Measurements from ENCODE around the gene MAN1C1.
"Not testable (repeated sequence)": the region's sequence is repeated elsewhere in the genome, so short reads cannot be mapped to it uniquely, and the experiment has no call there.

MAN1C1 gene

DNA sequence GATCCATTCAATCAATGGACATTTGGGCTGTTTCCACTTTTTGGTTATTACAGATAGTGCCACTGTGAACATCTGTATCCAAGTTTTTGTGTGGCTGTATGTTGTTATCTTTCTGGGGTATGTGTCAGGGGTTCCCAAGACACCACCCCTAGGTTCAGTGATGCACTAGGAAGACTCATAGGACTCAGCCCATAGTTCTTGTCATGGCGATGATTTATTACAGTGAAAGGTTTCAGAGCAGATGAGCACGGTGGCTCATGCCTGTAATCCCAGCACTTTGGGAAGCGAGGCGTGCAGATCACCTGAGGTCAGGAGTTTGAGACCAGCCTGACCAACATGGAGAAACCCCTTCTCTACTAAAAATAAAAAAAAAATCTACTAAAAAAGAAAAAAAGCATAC lies 64.1 kb downstream of the MAN1C1 start:
- no peak for DNase-seq (ENCODE audit: low spot score)

DNA sequence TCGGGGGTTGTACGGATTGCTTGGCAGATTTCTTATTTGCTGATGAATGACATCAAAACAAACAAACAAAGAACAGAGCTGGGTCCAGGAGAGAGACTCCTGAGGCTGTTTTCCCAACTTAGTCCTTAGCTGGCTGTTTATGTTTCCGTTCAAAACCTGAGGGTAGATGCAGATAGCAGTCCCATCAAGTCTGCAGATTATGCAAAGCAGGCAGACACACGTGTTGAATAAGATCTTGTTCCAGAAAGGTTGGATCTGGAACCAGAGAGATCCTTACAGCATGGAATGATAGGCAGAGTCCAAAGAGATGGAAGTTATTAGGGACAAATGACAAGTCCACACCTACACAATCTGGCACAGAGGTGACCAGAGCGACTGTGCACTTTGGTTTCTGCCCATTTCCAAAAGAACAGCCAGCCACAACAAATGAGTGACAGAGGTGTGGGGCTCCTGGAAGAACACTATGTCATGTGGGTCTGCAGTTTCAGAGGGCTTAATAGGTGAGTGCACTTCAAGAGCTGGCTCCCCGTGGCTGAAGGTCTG lies 65.5 kb downstream of the MAN1C1 start:
- DNase-seq (ENCODE audit: low spot score), result no peak

DNA sequence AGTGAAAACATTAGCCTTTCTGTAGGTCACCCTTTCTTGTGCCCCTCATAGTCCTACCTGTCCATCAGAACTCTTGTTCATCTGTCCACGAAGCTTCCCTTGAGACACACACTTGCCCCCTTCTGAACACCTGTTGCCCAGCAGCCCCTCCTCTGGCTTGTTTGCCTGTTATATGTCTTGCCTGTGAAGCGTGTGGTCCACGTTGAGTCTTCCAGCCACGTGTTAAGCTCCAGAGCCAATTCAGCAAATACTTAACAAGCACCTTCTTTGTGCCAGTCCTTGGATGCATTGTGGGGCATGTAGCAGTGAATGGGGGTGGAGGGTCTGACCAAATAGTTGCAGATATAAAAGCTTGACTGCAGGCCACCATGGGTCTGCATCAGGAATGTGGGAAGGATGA lies 66.6 kb downstream of the MAN1C1 start:
- no peak for DNase-seq (ENCODE audit: low spot score)

DNA sequence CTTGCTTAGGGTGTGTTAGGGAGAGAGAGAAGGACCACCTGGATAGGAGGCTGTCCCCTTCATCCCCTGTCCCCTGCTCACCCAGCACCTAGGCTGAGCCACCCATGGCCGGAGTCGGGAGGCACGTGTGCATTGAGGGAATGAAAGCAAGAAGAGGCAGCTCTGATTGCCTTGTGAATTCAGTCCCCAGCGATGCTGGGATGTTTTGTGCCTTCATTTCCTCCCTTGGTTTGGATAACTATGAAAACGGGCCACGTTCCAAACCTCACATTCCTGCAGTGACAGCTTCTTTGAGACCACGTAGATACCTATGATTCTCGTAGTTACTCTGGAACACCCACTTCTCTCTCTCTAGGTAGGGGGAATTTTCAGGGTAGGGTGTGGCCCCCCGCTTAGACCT lies 67.1 kb downstream of the MAN1C1 start:
- no peak for DNase-seq (ENCODE audit: low spot score)

DNA sequence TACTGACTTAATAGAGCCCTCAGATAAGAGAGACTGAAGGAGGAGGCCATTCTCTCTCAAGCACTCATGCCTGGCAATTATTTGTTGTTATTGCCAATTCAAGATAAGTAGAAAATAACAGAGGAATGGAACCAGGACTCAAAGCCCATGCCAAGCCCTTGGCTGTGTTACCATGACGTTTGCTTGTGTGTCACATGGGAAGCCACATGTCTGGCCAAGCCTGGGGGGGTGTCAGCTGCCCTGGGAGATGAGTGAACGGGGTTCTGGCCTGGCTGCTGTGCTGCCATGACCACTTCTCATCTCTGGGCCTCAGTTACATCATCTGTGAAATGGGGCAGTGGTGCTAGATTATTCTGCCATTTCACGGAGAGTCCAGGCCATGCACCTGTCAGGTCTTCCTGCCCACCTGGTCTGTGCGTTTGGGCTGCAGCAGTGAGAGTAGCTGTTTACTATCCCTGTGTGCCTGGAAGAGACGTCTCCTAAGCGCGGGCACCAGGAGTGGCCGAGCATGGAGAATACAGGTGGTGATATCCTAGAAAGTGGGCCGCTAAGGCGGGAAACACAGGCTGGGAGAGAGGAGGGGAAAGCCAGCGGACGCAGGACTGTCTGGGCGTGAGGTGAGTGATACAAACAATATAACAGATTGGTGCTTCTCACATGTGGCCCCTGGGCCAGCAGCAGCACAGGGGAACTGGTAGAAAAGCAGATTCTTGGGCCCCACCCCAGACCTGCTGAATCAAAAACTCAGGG lies 67.8 kb downstream of the MAN1C1 start:
- DNase-seq (ENCODE audit: low spot score), result no peak

DNA sequence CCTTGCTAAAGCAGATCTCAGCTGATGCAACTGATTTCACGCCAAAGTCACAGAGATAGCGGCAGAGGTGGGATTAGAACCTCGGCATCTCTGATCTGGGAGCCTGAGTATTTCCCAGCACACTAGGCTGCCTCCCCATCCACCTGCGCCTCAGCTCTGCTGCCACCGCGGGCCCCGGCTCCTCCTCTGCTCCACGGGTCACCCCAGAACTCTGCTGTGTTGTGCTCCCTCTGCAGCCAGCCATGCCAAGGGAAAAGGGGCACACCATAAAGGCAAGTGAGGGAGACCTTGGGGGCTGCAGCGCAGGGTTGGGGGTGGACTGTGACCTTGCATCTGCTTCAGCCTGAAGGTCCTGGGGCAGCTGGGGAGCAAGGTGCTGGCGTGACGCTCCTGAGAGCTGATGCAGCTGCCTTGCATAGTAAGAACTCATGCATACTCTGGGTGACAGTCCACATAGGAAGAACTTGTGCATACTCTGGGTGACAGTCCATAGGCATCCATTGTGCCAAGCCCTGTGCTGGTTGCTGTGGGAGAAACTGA lies 68.7 kb downstream of the MAN1C1 start:
- DNase-seq (ENCODE audit: low spot score), result no peak

DNA sequence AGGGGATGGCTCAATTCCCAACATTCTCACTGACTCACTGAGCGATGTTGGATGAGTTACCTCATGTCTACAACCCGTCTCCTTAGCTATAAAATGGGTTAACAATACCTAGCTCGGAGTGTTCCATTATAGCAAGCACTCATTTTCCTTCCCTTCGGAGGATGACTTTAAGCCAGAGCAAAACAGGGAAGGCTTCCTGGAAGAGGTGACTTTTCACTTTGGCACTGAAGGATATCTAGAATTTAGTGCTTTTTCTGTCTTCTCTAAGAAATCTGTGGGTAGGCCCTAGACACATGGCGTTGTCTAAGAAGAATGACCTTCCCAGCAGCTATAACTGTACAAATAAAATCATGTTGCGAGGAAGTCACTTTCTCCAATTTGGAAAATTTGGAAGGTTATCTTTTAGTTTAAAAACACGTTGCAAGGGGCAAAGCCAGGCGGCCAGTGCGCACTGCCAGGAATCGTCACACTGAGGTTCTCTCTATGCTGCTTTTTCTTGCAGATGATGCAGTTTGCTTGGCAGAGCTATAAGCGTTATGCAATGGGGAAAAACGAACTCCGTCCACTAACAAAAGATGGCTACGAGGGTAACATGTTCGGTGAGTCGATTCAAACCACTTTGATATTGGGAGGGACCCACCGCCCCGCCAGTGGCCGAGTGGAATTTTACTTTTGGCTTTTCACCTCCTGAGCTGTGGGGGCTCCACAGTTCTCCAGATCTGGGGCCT lies 69.5 kb downstream of the MAN1C1 start:
- DNase-seq (ENCODE audit: low spot score), result no peak

DNA sequence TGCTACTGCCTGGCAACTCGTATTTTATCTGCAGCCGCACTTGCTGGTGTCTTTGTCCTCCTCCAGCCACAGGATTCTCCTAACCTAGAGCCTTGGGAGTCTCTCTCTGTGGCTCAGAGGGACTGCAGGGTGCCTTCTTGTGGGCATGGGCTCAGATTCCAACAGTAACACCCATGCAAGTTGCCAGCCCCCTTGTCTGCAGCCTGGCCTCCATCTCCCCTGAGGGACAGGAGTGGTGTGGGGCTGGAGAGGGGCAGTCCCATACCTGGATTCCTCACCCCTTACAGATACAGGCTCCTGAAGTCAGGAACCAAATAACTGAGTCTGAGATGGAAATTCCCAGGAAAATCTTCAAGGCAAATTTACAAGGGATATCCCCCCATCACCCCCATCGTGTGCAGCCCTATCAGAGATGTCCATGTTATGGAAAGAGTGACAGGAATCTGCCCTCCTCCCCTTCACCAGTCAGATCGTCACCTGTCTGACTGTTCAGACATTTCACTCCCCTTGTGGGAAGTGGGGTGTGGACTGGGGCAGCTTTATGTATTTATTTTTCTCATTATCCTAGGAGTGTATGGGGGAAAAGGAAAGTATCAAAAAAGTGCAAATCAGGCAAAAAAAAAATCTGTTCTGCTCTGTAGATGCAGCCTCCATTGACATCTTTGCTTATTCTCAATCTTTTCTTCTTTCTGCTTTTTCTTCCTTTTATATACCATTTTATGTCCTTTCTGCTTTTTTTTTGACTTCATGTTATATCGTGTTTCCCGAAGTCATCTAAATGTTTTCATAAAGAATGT lies 70.8 kb downstream of the MAN1C1 start:
- DNase-seq (ENCODE audit: low spot score), result no peak

DNA sequence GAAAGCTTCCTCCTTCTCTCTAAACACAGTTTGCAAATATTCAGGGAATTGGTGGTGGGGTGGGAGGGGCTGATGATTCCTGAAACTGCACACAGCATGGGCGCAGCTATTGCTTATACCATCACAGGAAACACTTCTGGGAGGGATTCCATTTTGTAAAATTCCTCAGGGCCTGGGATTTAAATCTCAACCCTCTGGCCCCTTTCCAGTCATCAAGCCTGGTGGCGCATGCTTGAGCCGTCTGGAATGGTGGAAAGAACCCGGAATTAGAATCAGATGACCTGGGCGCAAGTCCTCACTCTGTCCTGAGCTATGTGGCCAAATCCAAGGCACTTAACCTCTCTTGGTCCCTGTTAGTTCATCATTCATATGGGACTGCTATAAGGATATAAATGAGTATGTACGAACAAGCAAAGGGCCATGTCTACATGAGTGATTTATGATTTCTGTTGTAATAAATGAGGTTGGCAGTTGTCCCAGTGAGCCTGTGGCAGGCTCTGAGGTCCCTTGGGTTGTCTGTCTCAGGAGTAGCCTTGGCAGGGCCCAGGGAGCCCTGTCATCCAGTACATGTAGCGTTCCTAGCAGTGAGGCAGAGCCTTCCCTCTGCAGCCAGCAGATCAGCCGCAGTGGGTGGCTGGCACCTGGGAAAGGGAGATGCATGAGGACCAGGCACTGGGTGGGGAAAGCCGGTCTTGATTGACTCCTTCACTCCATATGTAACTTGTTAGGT lies 72.0 kb downstream of the MAN1C1 start:
- DNase-seq (ENCODE audit: low spot score), result no peak

DNA sequence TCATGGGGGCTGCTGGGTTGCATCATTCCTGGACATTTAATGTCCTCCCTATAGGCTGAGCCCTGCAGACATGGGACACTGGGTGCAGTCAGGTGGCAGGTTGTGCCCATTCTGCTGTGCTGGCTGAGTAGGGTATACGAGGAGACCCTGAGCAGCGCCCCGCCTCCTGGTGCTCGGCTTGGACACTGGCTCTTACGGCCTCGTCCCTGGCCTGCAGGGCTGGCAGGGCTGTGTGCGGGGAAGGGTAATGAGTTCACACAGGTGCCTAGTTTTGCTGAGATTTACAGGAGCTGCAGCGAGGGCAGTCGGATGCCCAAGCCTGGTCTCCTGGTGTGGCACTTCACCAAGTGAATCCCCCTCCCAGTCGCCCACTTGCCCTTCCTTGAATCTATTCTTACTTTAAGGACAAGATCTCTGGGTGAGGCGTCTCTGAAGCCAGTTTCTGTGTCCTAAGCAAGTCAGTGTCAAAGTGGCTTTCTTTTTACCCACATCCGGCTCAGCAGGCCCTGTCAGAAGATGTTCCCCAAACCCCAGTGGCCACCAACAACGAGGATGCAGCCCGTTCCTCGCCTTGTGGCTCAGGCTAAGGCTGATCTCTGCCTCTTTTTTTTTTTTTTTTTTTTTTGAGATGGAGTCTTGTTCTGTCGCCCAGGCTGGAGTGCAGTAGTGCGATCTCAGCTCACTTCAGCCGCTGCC lies 73.2 kb downstream of the MAN1C1 start:
- no peak for DNase-seq (ENCODE audit: low spot score)

DNA sequence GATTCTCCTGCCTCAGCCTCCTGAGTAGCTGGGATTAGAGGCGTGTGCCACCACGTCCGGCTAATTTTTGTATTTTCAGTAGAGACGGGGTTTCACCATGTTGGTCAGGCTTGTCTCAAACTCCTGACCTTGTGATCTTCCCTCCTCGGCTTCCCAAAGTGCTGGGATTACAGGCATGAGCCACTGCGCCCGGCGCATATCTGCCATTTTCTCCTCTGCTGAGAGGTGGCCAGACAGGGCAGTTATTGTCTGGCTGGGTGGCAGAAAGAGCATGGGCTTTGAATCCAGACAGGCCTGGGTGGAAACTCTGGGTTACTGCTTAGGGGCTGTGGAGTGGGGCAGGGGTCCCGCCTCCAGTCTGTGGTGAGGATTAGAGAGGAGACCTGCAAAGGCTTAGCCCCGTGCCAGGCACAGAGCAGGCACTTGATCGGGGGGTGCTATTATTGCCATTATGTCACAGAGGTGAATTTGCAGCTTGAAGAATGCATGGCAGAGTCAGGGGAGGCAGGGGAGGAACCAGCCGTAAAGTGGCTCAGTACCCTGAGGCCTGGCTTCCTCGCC lies 73.9 kb downstream of the MAN1C1 start:
- no peak for DNase-seq (ENCODE audit: low spot score)

DNA sequence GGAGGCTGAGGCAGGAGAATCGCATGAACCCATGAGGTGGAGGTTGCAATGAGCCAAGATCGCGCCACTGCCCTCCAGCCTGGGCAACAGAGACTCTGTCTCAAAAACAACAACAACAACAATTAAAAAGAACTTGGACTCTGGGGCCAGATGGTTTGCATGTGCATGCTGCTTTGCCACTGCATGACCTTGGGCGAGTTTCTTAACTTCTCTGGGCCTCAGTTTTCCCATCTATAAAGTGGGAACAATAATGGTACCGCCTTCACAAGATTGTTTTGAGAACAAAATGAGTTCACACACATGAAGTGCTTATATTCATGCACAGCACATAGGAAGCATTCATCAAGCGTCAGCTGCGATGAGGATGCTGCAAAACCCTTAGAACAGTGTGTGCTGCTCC lies 74.6 kb downstream of the MAN1C1 start:
- DNase-seq (ENCODE audit: low spot score), result no peak

DNA sequence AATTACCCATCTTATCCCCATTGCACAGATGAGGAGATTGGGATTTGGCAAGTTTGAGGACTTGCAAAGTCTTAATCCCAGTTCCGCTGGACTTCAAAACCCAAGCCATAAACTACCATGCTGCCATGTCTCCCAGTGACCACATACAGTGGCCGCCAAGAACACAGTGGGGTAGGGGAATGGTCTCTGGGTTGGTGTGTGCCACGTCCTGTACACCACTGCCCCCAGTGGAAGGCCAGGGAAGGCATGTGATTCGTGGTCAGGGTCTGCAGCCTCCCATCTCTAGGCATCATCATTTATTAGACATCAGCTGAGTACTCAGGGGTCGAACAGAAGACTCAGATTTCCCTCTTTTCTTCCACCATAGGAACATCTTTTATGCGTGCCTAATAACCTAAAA lies 76.0 kb downstream of the MAN1C1 start:
- DNase-seq (ENCODE audit: low spot score), result no peak

DNA sequence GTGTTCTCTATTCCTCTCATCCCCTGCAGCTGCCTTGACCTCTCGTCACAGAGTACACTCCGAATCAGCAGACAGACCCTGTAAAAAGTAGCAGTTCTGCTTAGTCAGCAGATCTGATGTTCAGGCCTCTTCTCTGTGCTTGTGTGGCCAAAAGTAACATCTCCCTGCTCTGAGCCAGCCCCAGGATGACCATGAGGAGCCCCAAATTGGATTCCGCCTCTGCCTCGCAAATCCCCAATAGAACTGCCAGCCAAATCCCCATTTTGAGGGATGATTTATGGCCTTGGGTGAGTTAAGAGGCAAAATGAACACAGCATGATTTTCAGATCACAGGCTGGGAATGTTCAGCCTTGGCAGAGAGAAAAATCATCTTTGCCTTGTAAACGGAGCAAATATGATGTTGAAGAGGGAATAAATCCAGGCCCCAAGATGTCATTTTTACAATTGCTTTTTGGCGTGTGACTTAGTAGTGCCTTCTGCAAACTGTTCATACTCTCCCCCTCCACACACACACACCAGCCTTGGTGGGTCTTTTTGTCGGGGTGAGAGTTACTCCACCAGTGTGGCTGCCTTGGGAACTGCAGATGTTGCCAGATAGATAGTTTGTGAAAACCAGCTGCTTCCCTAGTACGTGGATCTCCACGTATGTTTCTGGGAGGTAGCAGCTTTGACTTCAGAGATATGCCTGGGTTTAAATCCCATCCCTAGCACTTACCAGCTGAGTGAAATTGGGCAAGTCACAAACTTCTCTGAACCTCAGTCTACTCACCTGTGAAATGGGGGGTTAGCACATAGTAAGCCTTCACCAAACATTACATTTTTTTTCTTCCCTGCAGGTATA lies 77.8 kb downstream of the MAN1C1 start:
- no peak for DNase-seq (ENCODE audit: low spot score)

DNA sequence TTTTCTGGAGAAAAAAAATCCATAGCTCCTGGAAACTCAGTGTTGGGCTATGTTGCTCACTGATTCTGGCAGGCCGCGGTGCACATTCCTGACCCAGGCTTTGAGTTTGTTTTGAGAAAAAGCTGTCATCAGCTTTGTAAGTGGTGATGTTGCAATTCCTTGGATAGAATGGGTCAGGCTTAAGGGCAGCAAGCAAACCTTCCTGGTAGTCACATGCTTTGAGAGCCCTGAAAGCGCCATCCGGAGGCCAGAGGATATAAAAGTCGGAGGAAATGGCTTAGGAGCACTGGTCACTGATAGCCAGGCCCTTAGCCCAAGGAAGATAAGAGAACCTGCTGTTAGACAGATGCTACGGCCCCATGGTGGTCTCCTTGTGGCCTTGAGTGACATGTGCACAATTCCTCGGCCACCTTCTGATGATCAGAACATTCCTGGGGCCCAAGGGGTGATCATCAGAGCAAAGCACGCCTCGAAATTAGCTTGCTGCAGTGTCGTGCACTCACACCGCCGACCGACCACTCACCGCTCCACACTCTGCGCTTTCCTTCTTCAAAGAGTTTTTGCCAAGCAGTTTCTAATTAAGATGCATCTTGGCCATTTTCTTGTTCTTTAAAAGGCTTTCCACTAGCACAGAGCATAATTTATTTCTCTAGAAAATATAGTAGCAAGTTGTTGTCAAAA lies 78.6 kb downstream of the MAN1C1 start:
- no peak for DNase-seq (ENCODE audit: low spot score)

DNA sequence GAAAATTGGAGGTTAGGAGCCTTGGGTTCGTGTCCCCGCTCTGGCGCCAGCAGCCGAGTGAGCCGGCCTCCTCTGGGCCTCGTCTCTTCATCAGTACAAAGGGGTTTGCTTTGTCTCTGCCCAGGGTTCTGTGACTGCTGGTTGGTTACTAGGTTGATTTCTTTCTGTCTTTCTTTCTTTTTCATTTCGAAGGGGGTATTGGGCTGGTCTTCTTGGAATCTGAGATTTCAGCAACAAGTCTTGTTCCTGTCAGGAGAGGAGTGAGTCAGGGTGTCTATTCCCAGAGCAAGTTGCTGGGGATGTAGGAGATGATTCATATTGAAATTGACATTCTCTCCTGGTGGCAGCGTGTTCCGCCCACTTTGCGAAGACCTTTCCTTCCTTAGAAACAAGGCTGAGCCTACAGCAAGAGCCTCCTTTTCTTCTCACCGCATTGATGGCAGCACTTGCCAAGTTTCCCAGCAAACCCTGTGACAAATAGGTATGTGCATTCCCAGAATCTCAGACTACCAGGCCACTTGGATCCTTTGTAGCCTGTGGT lies 79.2 kb downstream of the MAN1C1 start:
- no peak for DNase-seq (ENCODE audit: low spot score)

DNA sequence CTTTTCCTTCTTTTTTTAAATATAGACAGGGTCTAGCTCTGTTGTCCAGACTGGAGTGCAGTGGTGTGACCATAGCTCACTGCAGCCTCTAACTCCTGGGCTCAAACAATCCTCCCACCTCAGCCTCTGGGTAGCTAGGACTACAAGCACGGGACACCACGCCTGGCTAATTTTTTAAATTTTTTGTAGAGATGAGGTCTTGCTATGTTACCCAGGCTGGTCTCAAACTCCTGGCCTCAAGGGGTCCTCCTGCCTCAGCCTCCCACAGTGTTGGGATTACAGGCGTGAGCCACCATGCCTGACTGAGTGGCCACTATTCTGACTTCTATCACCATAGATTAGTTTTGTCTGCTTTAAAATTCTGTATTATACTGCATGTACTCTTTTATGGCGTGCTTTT lies 80.1 kb downstream of the MAN1C1 start:
- not testable (repeated sequence) for DNase-seq (ENCODE audit: low spot score)

DNA sequence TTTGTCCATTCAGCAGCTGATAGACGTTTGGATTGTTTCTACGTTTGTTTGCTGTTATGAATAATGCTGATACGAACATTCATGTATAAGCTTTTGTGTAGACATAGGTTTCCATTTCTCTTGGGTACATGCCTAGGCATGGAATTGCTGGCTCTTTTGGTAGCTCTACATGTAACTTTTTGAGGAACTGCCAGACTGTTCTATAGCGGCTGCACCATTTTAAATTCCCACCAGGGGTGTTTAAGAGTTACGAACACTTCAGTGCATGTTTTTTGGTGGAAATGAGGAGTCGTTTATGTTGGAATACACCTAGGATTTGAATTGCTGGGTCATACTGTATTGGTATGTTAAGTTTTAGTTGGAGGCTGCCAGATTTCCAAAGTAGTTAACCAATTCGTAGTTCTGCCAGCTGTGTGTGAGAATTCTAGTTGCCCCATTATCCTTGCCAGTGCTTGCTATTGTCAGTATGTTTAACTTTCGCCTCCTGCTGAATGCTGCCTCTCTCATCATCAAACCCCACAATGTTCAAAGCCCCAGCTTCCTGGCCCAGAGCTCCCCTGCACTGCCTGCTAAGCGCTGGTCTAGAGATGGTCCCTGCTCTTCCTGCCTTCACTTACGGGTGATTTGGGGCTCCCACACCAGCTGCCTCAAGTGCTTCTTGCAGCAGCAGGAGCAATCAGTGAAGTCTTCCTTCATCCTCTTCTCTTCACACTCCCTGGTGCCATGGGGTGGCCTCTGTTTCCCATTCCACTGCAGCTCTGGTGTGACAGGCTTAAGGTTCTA lies 81.0 kb downstream of the MAN1C1 start:
- DNase-seq (ENCODE audit: low spot score), result no peak
